H1 (cell line): ENCODE measurements around the gene CYP2E1. TPM values are rescaled to one million over a fixed set of nuclear protein-coding genes. Genes with fewer than 3 reads are reported as not detected.

ENCODE experiments used
- CTCF ChIA-PET: fragments of 300-600 bp; sonication (Branson Sonifier 250); formaldehyde crosslinking; loops from one replicate; lab custom pipeline; 2021; ENCODE audit not compliant: partially characterized antibody; lab: Charles Lee
- POLR2A ChIA-PET: fragments of 300-600 bp; sonication (Branson Sonifier 250); formaldehyde crosslinking; loops from one replicate; lab custom pipeline; 2021; ENCODE audit warnings: inconsistent platforms; ENCODE audit not compliant: partially characterized antibody; lab: Charles Lee
- DNase-seq, 2 experiments: peaks; one replicate each; pipeline versions ENCODE4 v3.0.0 to v3.0.0-alpha.2; 2010 to 2022; ENCODE audit warnings: low spot score in 2 of 2, low read depth in 1 of 2, mixed read lengths in 1 of 2
- FAIRE-seq: peaks from 2 replicates; lab custom pipeline; 2011; peaks lifted over from hg19 to GRCh38; lab: Jason Lieb, UNC
- H2AFZ ChIP-seq: 2 replicates; pipeline ENCODE4 v1.8.1; 2012; ENCODE audit warnings: low read length, inconsistent platforms
- H2AK5ac ChIP-seq: 2 replicates; pipeline ENCODE4 v1.6.1; 2013; ENCODE audit warnings: low read depth, low read length
- H2BK120ac ChIP-seq: replicated peaks from 2 replicates; pipeline ENCODE3; 2013; ENCODE audit warnings: low read depth, low read length, inconsistent platforms
- H2BK12ac ChIP-seq: 2 replicates; pipeline ENCODE4 v1.6.1; 2013; ENCODE audit warnings: low read depth, low read length
- H2BK15ac ChIP-seq: 2 replicates; pipeline ENCODE4 v1.6.1; 2013; ENCODE audit warnings: low read length
- H2BK20ac ChIP-seq: 2 replicates; pipeline ENCODE4 v1.6.1; 2013; ENCODE audit warnings: low read length
- H2BK5ac ChIP-seq: 2 replicates; pipeline ENCODE4 v1.6.1; 2013; ENCODE audit warnings: low read depth, low read length
- H3K14ac ChIP-seq: 2 replicates; pipeline ENCODE4 v1.6.1; 2013; ENCODE audit warnings: inconsistent platforms; ENCODE audit not compliant: insufficient read length
- H3K18ac ChIP-seq: 2 replicates; pipeline ENCODE4 v1.6.1; 2013; ENCODE audit warnings: low read length; ENCODE audit errors: extremely low read depth
- H3K23ac ChIP-seq: 2 replicates; pipeline ENCODE4 v1.6.1; 2013; ENCODE audit warnings: inconsistent platforms; ENCODE audit not compliant: insufficient read length
- H3K23me2 ChIP-seq: 2 replicates; pipeline ENCODE4 v1.6.1; 2013; ENCODE audit warnings: low read depth, low read length
- H3K27ac ChIP-seq: 2 replicates; pipeline ENCODE4 v1.6.1; 2011; ENCODE audit warnings: low read depth, low read length, inconsistent platforms
- H3K27me3 ChIP-seq, 4 experiments: replicated peaks in 1 of 4; 1 replicate in 1 of 4; 2 replicates in 3 of 4; pipeline versions ENCODE4 v1.6.1 to v1.8.1; 2011 to 2013; ENCODE audit warnings: low read length in 3 of 4, mild to moderate bottlenecking in 3 of 4, inconsistent platforms in 2 of 4, mixed read lengths in 2 of 4, moderate library complexity in 1 of 4; ENCODE audit not compliant: control insufficient read depth in 3 of 4, insufficient read depth in 3 of 4; ENCODE audit errors: extremely low read depth in 1 of 4
- H3K36me3 ChIP-seq, 4 experiments: 2 replicates each; pipeline versions ENCODE4 v1.6.1 to v1.8.1; 2011 to 2013; ENCODE audit warnings: mild to moderate bottlenecking in 4 of 4, low read length in 3 of 4, moderate library complexity in 2 of 4, control low read depth in 1 of 4, inconsistent platforms in 1 of 4; ENCODE audit not compliant: insufficient read depth in 4 of 4, control insufficient read depth in 2 of 4
- H3K4ac ChIP-seq: replicated peaks from 2 replicates; pipeline ENCODE3; 2013; ENCODE audit warnings: low read length, low read depth, mixed read lengths, inconsistent platforms; ENCODE audit not compliant: insufficient read length
- H3K4me1 ChIP-seq, 4 experiments: replicated peaks in 1 of 4; 1 replicate in 1 of 4; 2 replicates in 3 of 4; pipeline versions ENCODE4 v1.6.1 to v1.8.1; 2011 to 2013; ENCODE audit warnings: low read length in 3 of 4, inconsistent platforms in 2 of 4, mixed read lengths in 1 of 4; ENCODE audit not compliant: insufficient read depth in 4 of 4, control insufficient read depth in 3 of 4
- H3K4me2 ChIP-seq, 2 experiments: 2 replicates each; pipeline versions ENCODE4 v1.6.1 to v1.8.1; 2011 to 2013; ENCODE audit warnings: low read depth in 2 of 2, low read length in 2 of 2, control low read depth in 1 of 2, inconsistent platforms in 1 of 2, mild to moderate bottlenecking in 1 of 2; ENCODE audit not compliant: insufficient read depth in 1 of 2
- H3K4me3 ChIP-seq, 4 experiments: fragments of 200-600, 300-600 bp in 1 of 4; sonication (generic), shearing (Covaris generic), sonication (Bioruptor Twin) in 1 of 4; 2 replicates each; pipeline versions ENCODE4 v1.5.1 to v1.8.1; 2011 to 2016; ENCODE audit warnings: low read length in 4 of 4, low read depth in 3 of 4, control low read depth in 2 of 4, inconsistent platforms in 2 of 4, mild to moderate bottlenecking in 2 of 4, mixed read lengths in 1 of 4, moderate library complexity in 1 of 4; ENCODE audit not compliant: insufficient read depth in 2 of 4; ENCODE audit errors: extremely low read depth in 1 of 4
- H3K56ac ChIP-seq: replicated peaks from 2 replicates; pipeline ENCODE3; 2013; ENCODE audit warnings: low read depth, mild to moderate bottlenecking, mixed read lengths, low read length, inconsistent platforms; ENCODE audit not compliant: insufficient read length
- H3K79me1 ChIP-seq: 2 replicates; pipeline ENCODE4 v1.6.1; 2013; ENCODE audit warnings: low read depth, low read length, control low read depth
- H3K79me2 ChIP-seq, 2 experiments: 2 replicates each; pipeline versions ENCODE4 v1.6.1 to v1.8.1; 2012 to 2013; ENCODE audit warnings: low read length in 2 of 2, mild to moderate bottlenecking in 2 of 2, inconsistent platforms in 1 of 2; ENCODE audit not compliant: insufficient read depth in 2 of 2, control insufficient read depth in 1 of 2
- H3K9ac ChIP-seq, 4 experiments: replicated peaks in 1 of 4; 1 replicate in 1 of 4; 2 replicates in 3 of 4; pipeline versions ENCODE4 v1.6.1 to v1.8.1; 2011 to 2013; ENCODE audit warnings: low read depth in 3 of 4, low read length in 3 of 4, control low read depth in 2 of 4, mild to moderate bottlenecking in 2 of 4, moderate library complexity in 2 of 4, inconsistent platforms in 1 of 4; ENCODE audit errors: extremely low read depth in 1 of 4
- H3K9me3 ChIP-seq, 2 experiments: 2 replicates each; pipeline versions ENCODE4 v1.6.1 to v1.8.1; 2012 to 2013; ENCODE audit warnings: mild to moderate bottlenecking in 2 of 2, moderate library complexity in 2 of 2, control low read depth in 1 of 2, inconsistent platforms in 1 of 2, low read depth in 1 of 2, low read length in 1 of 2, mixed read lengths in 1 of 2; ENCODE audit not compliant: insufficient read depth in 2 of 2
- H4K20me1 ChIP-seq, 2 experiments: replicated peaks in 1 of 2; 2 replicates each; pipeline versions ENCODE3 to v1.8.1; 2011 to 2013; ENCODE audit warnings: inconsistent platforms in 2 of 2, low read length in 2 of 2, mild to moderate bottlenecking in 1 of 2; ENCODE audit not compliant: insufficient read depth in 2 of 2, control insufficient read depth in 1 of 2
- H4K5ac ChIP-seq: 2 replicates; pipeline ENCODE4 v1.6.1; 2013; ENCODE audit warnings: low read length, low read depth, mixed read lengths, inconsistent platforms; ENCODE audit not compliant: insufficient read length
- H4K8ac ChIP-seq: 2 replicates; pipeline ENCODE4 v1.8.0; 2013; ENCODE audit warnings: mild to moderate bottlenecking, moderate library complexity, low read length, inconsistent platforms; ENCODE audit not compliant: insufficient read depth; ENCODE audit errors: extremely low read depth
- H4K91ac ChIP-seq: replicated peaks from 2 replicates; pipeline ENCODE3; 2013; ENCODE audit warnings: low read length, mixed read lengths, inconsistent platforms; ENCODE audit not compliant: insufficient read length
- BACH1 ChIP-seq: IDR thresholded peaks from 2 replicates; pipeline ENCODE4 v1.6.1; 2012; ENCODE audit warnings: low read length, improper control_type of control experiment
- CHD1 ChIP-seq: IDR thresholded peaks from 2 replicates; pipeline ENCODE4 v1.6.1; 2012; ENCODE audit warnings: low read depth, low read length, improper control_type of control experiment
- EGR1 ChIP-seq: IDR thresholded peaks from 2 replicates; pipeline ENCODE4 v1.6.1; 2011; ENCODE audit warnings: low read depth, low read length, borderline replicate concordance
- NANOG ChIP-seq: IDR thresholded peaks from 2 replicates; pipeline ENCODE4 v1.6.1; 2011; ENCODE audit warnings: low read length, low read depth, mild to moderate bottlenecking, inconsistent platforms; ENCODE audit not compliant: insufficient read depth, poor library complexity, severe bottlenecking
- RBBP5 ChIP-seq: IDR thresholded peaks from 2 replicates; pipeline ENCODE4 v1.7.1; 2012; ENCODE audit warnings: low read depth, mild to moderate bottlenecking, inconsistent platforms, low read length, moderate library complexity, borderline replicate concordance
- RFX5 ChIP-seq: IDR thresholded peaks from 2 replicates; pipeline ENCODE4 v1.6.1; 2011; ENCODE audit warnings: low read depth, low read length, improper control_type of control experiment, borderline replicate concordance
- SIRT6 ChIP-seq: IDR thresholded peaks from one replicate; pipeline ENCODE4 v1.7.1; 2012; ENCODE audit warnings: low read length, inconsistent platforms
- WGBS, 2 experiments: shearing (Covaris generic) in 1 of 2; methylation state at CpG; one replicate each; pipeline versions ENCODE4 v1.1.6 to v1.1.7; 2013 to 2015; ENCODE audit warnings: low lambda C conversion rate in 2 of 2, mixed read lengths in 2 of 2, inconsistent platforms in 1 of 2, low coverage in 1 of 2, missing lambda C conversion rate in 1 of 2; ENCODE audit not compliant: insufficient replicate concordance in 2 of 2, insufficient coverage in 1 of 2, insufficient read length in 1 of 2; ENCODE audit errors: extremely low coverage in 1 of 2, missing lambda C conversion rate in 1 of 2; 5-methylcytosine and 5-hydroxymethylcytosine counted together
- polyA plus RNA-seq, 7 experiments: library from polyadenylated mRNA; depleted of rRNA in 3 of 7; stranded (reverse) in 5 of 7; unstranded in 2 of 7; fragments of >200 nt in 5 of 7; fragments of 200-250 nt in 2 of 7; gene quantifications; 1 replicate in 5 of 7; 2 replicates in 1 of 7; 4 replicates in 1 of 7; pipeline versions ENCODE4 v1.2.1 to v1.2.3, GENCODE V29; 2011 to 2013; ENCODE audit warnings: missing spikeins in 2 of 7, mixed read lengths in 2 of 7
- total RNA-seq: library from RNA; stranded (reverse); fragmentation: NEBNext Ultra II Directional; extraction: Animal tissue kit (Norgen Biotek cat#: 25700); gene quantifications from 2 replicates; pipeline ENCODE4 v1.2.1, GENCODE V29; 2021

Gene CYP2E1
- total and polyA plus RNA-seq, 2 of the 8 experiments (the other 6 are each of a cell fraction or from before 2014, with no cell fraction given), result 0.11 TPM; not detected in 1

- no peaks in the 10 kb centered on the region for H3K4me1 ChIP-seq
- H3K79me2 ChIP-seq, result no peaks in the 10 kb centered on the region
- no peak overlapping the region for H3K56ac ChIP-seq
- no peak overlapping the region for H3K27ac ChIP-seq
- no peak overlapping the region for H2AK5ac ChIP-seq
- no peak overlapping the region for H3K14ac ChIP-seq
- H2BK12ac ChIP-seq, result no peak overlapping the region
- no peak overlapping the region for H2BK5ac ChIP-seq
- H3K18ac ChIP-seq, result no peak overlapping the region
- no peak overlapping the region for H3K4me3 ChIP-seq
- no peak overlapping the region for H3K23ac ChIP-seq
- H3K9ac ChIP-seq, result no peak overlapping the region
- H2BK20ac ChIP-seq, result no peak overlapping the region
- WGBS, 2 experiments, result 72 to 100% methylated on average over 3 to 5 of the region's 5 CpGs
- no peak overlapping the region for H3K4me2 ChIP-seq
- FAIRE-seq (no peak), DNase-seq (no peak)
- H3K9me3 ChIP-seq, result peaks cover 33 to 58% of the 10 kb centered on the region in 2 experiments
- no peak overlapping the region for H2BK120ac ChIP-seq
- TF ChIP-seq NANOG (no peak), RBBP5 (no peak), EGR1 (no peak), CHD1 (no peak), BACH1 (no peak), RFX5 (no peak), SIRT6 (no peak)
- H4K91ac ChIP-seq, result no peak overlapping the region
- no peak overlapping the region for H2AFZ ChIP-seq
- no peaks in the 10 kb centered on the region for H4K20me1 ChIP-seq
- no peak overlapping the region for H3K4ac ChIP-seq
- no peak overlapping the region for H2BK15ac ChIP-seq
- peaks cover 11% of the 10 kb centered on the region; the same call in 1 of the 2 replicates for H3K23me2 ChIP-seq
- H4K8ac ChIP-seq, result no peak overlapping the region
- no peaks in the 10 kb centered on the region for H3K79me1 ChIP-seq
- CTCF ChIA-PET, result no interaction called here
- POLR2A ChIA-PET, result no interaction called here
- peaks cover 0 to 2% (median under 1%) of the 10 kb centered on the region in 4 experiments; a peak in 1 of 7 replicates for H3K27me3 ChIP-seq
- no peaks in the 10 kb centered on the region for H3K36me3 ChIP-seq
- H4K5ac ChIP-seq, result no peak overlapping the region
Observed at GRCh38 chr10:133567119-133567518, 40.0 kb downstream of the CYP2E1 start.
